ENCODE measurements around the gene LEMD3. TPM values are rescaled to one million over a fixed set of nuclear protein-coding genes. Genes with fewer than 3 reads are reported as not detected.
"Not testable (repeated sequence)": the region's sequence is repeated elsewhere in the genome, so short reads cannot be mapped to it uniquely, and the experiment has no call there.

LEMD3 gene
- total RNA-seq, 2 experiments from 2014 or later, result 28.2 to 37.3 TPM

- DNase-seq, result no peak
- H3K27ac Mint-ChIP-seq, result no peak overlapping the region
- H3K27me3 Mint-ChIP-seq, result peaks cover 66% of the 10 kb centered on the region
- H3K36me3 Mint-ChIP-seq, result no peaks in the 10 kb centered on the region
- H3K9me3 Mint-ChIP-seq (ENCODE audit: low read depth), result no peaks in the 10 kb centered on the region
- H3K4me3 Mint-ChIP-seq, result peak overlapping the region; percentile 53
- CTCF ChIA-PET, result interaction anchor here (0.9 kb wide), 1 partner anchor 47 kb away, joined by 4 read pairs; no protein-coding TSS in a partner anchor
- no peak for ATAC-seq
- peaks cover 3% of the 10 kb centered on the region for H3K4me1 Mint-ChIP-seq
Measured at GRCh38 chr12:65279369-65280112, 110.2 kb downstream of the LEMD3 start.

GRCh38 chr12:65280306-65280705 is 110.9 kb downstream of the LEMD3 start:
- no peak overlapping the region for H3K4me3 Mint-ChIP-seq
- ATAC-seq (no peak), DNase-seq (no peak)
- H3K4me1 Mint-ChIP-seq, result peaks cover 3% of the 10 kb centered on the region
- no peak overlapping the region for H3K27ac Mint-ChIP-seq
- CTCF ChIA-PET, result interaction anchor here (0.9 kb wide), 1 partner anchor 48 kb away, joined by 4 read pairs; no protein-coding TSS in a partner anchor
- H3K9me3 Mint-ChIP-seq (ENCODE audit: low read depth), result no peaks in the 10 kb centered on the region
- H3K36me3 Mint-ChIP-seq, result no peaks in the 10 kb centered on the region
- H3K27me3 Mint-ChIP-seq, result peaks cover 60% of the 10 kb centered on the region

GRCh38 chr12:65282840-65283239 is 113.5 kb downstream of the LEMD3 start:
- H3K4me3 Mint-ChIP-seq, result no peak overlapping the region
- no peaks in the 10 kb centered on the region for H3K36me3 Mint-ChIP-seq
- no peak overlapping the region for H3K27ac Mint-ChIP-seq
- CTCF ChIA-PET, result interaction anchor here (0.9 kb wide), 1 partner anchor 9 kb away, joined by 3 read pairs; no protein-coding TSS in a partner anchor
- H3K4me1 Mint-ChIP-seq, result peaks cover 3% of the 10 kb centered on the region
- H3K9me3 Mint-ChIP-seq (ENCODE audit: low read depth), result no peaks in the 10 kb centered on the region
- DNase-seq (no peak), ATAC-seq (no peak)
- peaks cover 49% of the 10 kb centered on the region for H3K27me3 Mint-ChIP-seq

- DNase-seq; CTCF ChIA-PET; H3K4me3 Mint-ChIP-seq; ATAC-seq; H3K9me3 Mint-ChIP-seq (ENCODE audit: low read depth); H3K27ac Mint-ChIP-seq; H3K4me1 Mint-ChIP-seq; H3K36me3 Mint-ChIP-seq: not testable (repeated sequence)
- H3K27me3 Mint-ChIP-seq, result peaks cover 37% of the 10 kb centered on the region
Measured at GRCh38 chr12:65285532-65285931, 116.1 kb downstream of the LEMD3 start.

GRCh38 chr12:65287426-65287825 is 118.0 kb downstream of the LEMD3 start:
- ATAC-seq (no peak), DNase-seq (no peak)
- CTCF ChIA-PET, result no interaction called here
- H3K36me3 Mint-ChIP-seq, result no peaks in the 10 kb centered on the region
- no peak overlapping the region for H3K4me3 Mint-ChIP-seq
- H3K27me3 Mint-ChIP-seq, result peaks cover 22% of the 10 kb centered on the region
- H3K9me3 Mint-ChIP-seq (ENCODE audit: low read depth), result no peaks in the 10 kb centered on the region
- no peaks in the 10 kb centered on the region for H3K4me1 Mint-ChIP-seq
- H3K27ac Mint-ChIP-seq, result no peak overlapping the region

GRCh38 chr12:65292241-65292640 is 122.9 kb downstream of the LEMD3 start:
- no peak overlapping the region for H3K4me3 Mint-ChIP-seq
- DNase-seq, result no peak
- peaks cover 14% of the 10 kb centered on the region for H3K27me3 Mint-ChIP-seq
- H3K4me1 Mint-ChIP-seq, result no peaks in the 10 kb centered on the region
- no peak for ATAC-seq
- no peaks in the 10 kb centered on the region for H3K9me3 Mint-ChIP-seq (ENCODE audit: low read depth)
- no peak overlapping the region for H3K27ac Mint-ChIP-seq
- H3K36me3 Mint-ChIP-seq, result no peaks in the 10 kb centered on the region
- CTCF ChIA-PET, result interaction anchor here (1.0 kb wide), 1 partner anchor 9 kb away, joined by 3 read pairs; no protein-coding TSS in a partner anchor

- DNase-seq (no peak), ATAC-seq (no peak)
- peaks cover 10% of the 10 kb centered on the region for H3K27me3 Mint-ChIP-seq
- H3K9me3 Mint-ChIP-seq (ENCODE audit: low read depth), result no peaks in the 10 kb centered on the region
- H3K27ac Mint-ChIP-seq, result no peak overlapping the region
- no peak overlapping the region for H3K4me3 Mint-ChIP-seq
- CTCF ChIA-PET, result no interaction called here
- H3K4me1 Mint-ChIP-seq, result no peaks in the 10 kb centered on the region
- no peaks in the 10 kb centered on the region for H3K36me3 Mint-ChIP-seq
Measured at GRCh38 chr12:65293735-65294134, 124.4 kb downstream of the LEMD3 start.

GRCh38 chr12:65294641-65295262 is 125.4 kb downstream of the LEMD3 start:
- CTCF ChIA-PET, result no interaction called here
- H3K27ac Mint-ChIP-seq, result no peak overlapping the region
- no peaks in the 10 kb centered on the region for H3K9me3 Mint-ChIP-seq (ENCODE audit: low read depth)

GRCh38 chr12:65296508-65297265 is 127.3 kb downstream of the LEMD3 start:
- no peak for ATAC-seq
- Mint-ChIP-seq H3K27me3 (peaks cover 19% of the 10 kb centered on the region), H3K27ac (no peak overlapping the region), H3K4me3 (no peak overlapping the region), H3K4me1 (no peaks in the 10 kb centered on the region), H3K9me3 (ENCODE audit: low read depth) (no peaks in the 10 kb centered on the region), H3K36me3 (no peaks in the 10 kb centered on the region)
- DNase-seq, result no peak
- CTCF ChIA-PET, result no interaction called here

More at GRCh38 chr12:65294641-65295262, 125.4 kb downstream of the LEMD3 start:
- Mint-ChIP-seq H3K27me3 (peaks cover 11% of the 10 kb centered on the region), H3K4me1 (no peaks in the 10 kb centered on the region), H3K36me3 (no peaks in the 10 kb centered on the region), H3K4me3 (no peak overlapping the region)
- ATAC-seq (no peak), DNase-seq (no peak)

Other genes starting within 250 kb of the LEMD3 start
- not detected for gene WIF1, start 48.3 kb upstream of the LEMD3 start, total RNA-seq
- not detected for gene MSRB3, start 109.1 kb downstream of the LEMD3 start, total RNA-seq